Superior temporal gyrus (tissue), 1 donor: ENCODE results near the gene SLC6A3.
"Not testable (repeated sequence)": the region's sequence is repeated elsewhere in the genome, so short reads cannot be mapped to it uniquely, and the experiment has no call there.

Experiments
- DNase-seq: peaks from one replicate; pipeline ENCODE4 v3.0.0-alpha.2; 2016; ENCODE audit errors: extremely low spot score

SLC6A3 gene

GRCh38 chr5:1478271-1479035 lies 33.2 kb upstream of the SLC6A3 start:
- DNase-seq: no peak

- no peak for DNase-seq
Observed at GRCh38 chr5:1477341-1477740, 32.1 kb upstream of the SLC6A3 start.

GRCh38 chr5:1476967-1477310 lies 31.7 kb upstream of the SLC6A3 start:
- DNase-seq: no peak

- DNase-seq: no peak
Observed at GRCh38 chr5:1476181-1476966, 31.1 kb upstream of the SLC6A3 start.

GRCh38 chr5:1475544-1475900 lies 30.3 kb upstream of the SLC6A3 start:
- DNase-seq: not testable (repeated sequence)

GRCh38 chr5:1474866-1475543 lies 29.8 kb upstream of the SLC6A3 start:
- DNase-seq: no peak

GRCh38 chr5:1474183-1474839 lies 29.1 kb upstream of the SLC6A3 start:
- no peak for DNase-seq

- no peak for DNase-seq
Observed at GRCh38 chr5:1473746-1474145, 28.5 kb upstream of the SLC6A3 start.

- no peak for DNase-seq
Observed at GRCh38 chr5:1472964-1473628, 27.9 kb upstream of the SLC6A3 start.

GRCh38 chr5:1471997-1472963 lies 27.0 kb upstream of the SLC6A3 start:
- DNase-seq: no peak

- no peak for DNase-seq
Observed at GRCh38 chr5:1471240-1471853, 26.1 kb upstream of the SLC6A3 start.

- no peak for DNase-seq
Observed at GRCh38 chr5:1470762-1471211, 25.5 kb upstream of the SLC6A3 start.

GRCh38 chr5:1468629-1469527 lies 23.6 kb upstream of the SLC6A3 start:
- no peak for DNase-seq

- DNase-seq: peak; percentile 45
Observed at GRCh38 chr5:1468247-1468612, 23.0 kb upstream of the SLC6A3 start.

GRCh38 chr5:1467341-1468246 lies 22.4 kb upstream of the SLC6A3 start:
- no peak for DNase-seq

GRCh38 chr5:1466631-1467265 lies 21.5 kb upstream of the SLC6A3 start:
- DNase-seq: no peak

- no peak for DNase-seq
Observed at GRCh38 chr5:1465966-1466471, 20.8 kb upstream of the SLC6A3 start.
